ENCODE results near the gene TTLL7. TPM values are rescaled to one million over a fixed set of nuclear protein-coding genes. Genes with fewer than 3 reads are reported as not detected.

The TTLL7 gene
- total RNA-seq (35.0 TPM), polyA plus RNA-seq (ENCODE audit: insufficient read depth in 1 of 8, insufficient read length in 8 of 8, low replicate concordance in 1 of 8) (10 to 100 TPM; 14.0 to 33.2 (median 21.8) TPM)
- long read RNA-seq, donor 1, full-length matches to known transcripts, result 1 of 1 reads
- long read RNA-seq, donor 1, partial matches to known transcripts, result 0 of 1 reads
- long read RNA-seq, donor 1, other reads (novel, unspliced or antisense), result 0 of 1 reads
- long read RNA-seq, donor 2, result 0 reads
- long read RNA-seq, donor 3, full-length matches to known transcripts, result 1 of 1 reads
- long read RNA-seq, donor 3, partial matches to known transcripts, result 0 of 1 reads
- long read RNA-seq, donor 3, other reads (novel, unspliced or antisense), result 0 of 1 reads
- long read RNA-seq, donor 4, full-length matches to known transcripts, result 1 of 1 reads
- long read RNA-seq, donor 4, partial matches to known transcripts, result 0 of 1 reads
- long read RNA-seq, donor 4, other reads (novel, unspliced or antisense), result 0 of 1 reads
- long read RNA-seq, donor 5, full-length matches to known transcripts, result 1 of 1 reads
- long read RNA-seq, donor 5, partial matches to known transcripts, result 0 of 1 reads
- long read RNA-seq, donor 5, other reads (novel, unspliced or antisense), result 0 of 1 reads
- long read RNA-seq, donor 6, full-length matches to known transcripts, result 3 of 10 reads
- long read RNA-seq, donor 6, partial matches to known transcripts, result 7 of 10 reads
- long read RNA-seq, donor 6, other reads (novel, unspliced or antisense), result 0 of 10 reads
- long read RNA-seq, donor 7, result 0 reads
- long read RNA-seq, donor 8, full-length matches to known transcripts, result 1 of 1 reads
- long read RNA-seq, donor 8, partial matches to known transcripts, result 0 of 1 reads
- long read RNA-seq, donor 8, other reads (novel, unspliced or antisense), result 0 of 1 reads
- long read RNA-seq, donor 9, result 0 reads
- long read RNA-seq, donor 10, result 0 reads
- long read RNA-seq, donor 11, result 0 reads

GRCh38 chr1:83998498-83999315, at the start of gene TTLL7:
TSS of gene TTLL7 (minus strand) at chr1:83999132. CDS start at chr1:83952211, 46,921 bp downstream.
- Histone ChIP-seq H3K4me1 (ENCODE audit: control insufficient read depth, insufficient read depth, low read length) (peaks cover 13% of the 10 kb centered on the region), H3K4me3 (ENCODE audit: low read length) (peak within 1 kb of the TSS; percentile 85), H3K36me3 (ENCODE audit: control insufficient read depth, insufficient read depth, low read length) (no peaks in the 10 kb centered on the region), H3K9me3 (replicated peaks; ENCODE audit: control insufficient read depth, low read depth, low read length) (no peaks in the 10 kb centered on the region), H3K27ac (ENCODE audit: low read length) (peak within 1 kb of the TSS; percentile 95), H3K27me3 (ENCODE audit: control insufficient read depth, insufficient read depth, low read length) (peaks cover 8% of the 10 kb centered on the region)
- peak; percentile 87 for DNase-seq
- under 1% methylated on average over 63 of the region's 73 CpGs for WGBS (ENCODE audit: insufficient coverage)

GRCh38 chr1:84042461-84042860, 43.5 kb upstream of the TTLL7 start:
- no peak overlapping the region for H3K27ac ChIP-seq (ENCODE audit: low read length)
- H3K4me3 ChIP-seq (ENCODE audit: low read length), result no peak overlapping the region
- H3K4me1 ChIP-seq (ENCODE audit: control insufficient read depth, insufficient read depth, low read length), result no peaks in the 10 kb centered on the region
- no peaks in the 10 kb centered on the region for H3K9me3 ChIP-seq (replicated peaks; ENCODE audit: control insufficient read depth, low read depth, low read length)
- no peak for DNase-seq
- no peaks in the 10 kb centered on the region for H3K36me3 ChIP-seq (ENCODE audit: control insufficient read depth, insufficient read depth, low read length)
- H3K27me3 ChIP-seq (ENCODE audit: control insufficient read depth, insufficient read depth, low read length), result no peaks in the 10 kb centered on the region

GRCh38 chr1:84037758-84038611, 39.1 kb upstream of the TTLL7 start:
- Histone ChIP-seq H3K27ac (ENCODE audit: low read length) (no peak overlapping the region), H3K9me3 (replicated peaks; ENCODE audit: control insufficient read depth, low read depth, low read length) (no peaks in the 10 kb centered on the region), H3K4me1 (ENCODE audit: control insufficient read depth, insufficient read depth, low read length) (no peaks in the 10 kb centered on the region), H3K27me3 (ENCODE audit: control insufficient read depth, insufficient read depth, low read length) (no peaks in the 10 kb centered on the region), H3K36me3 (ENCODE audit: control insufficient read depth, insufficient read depth, low read length) (no peaks in the 10 kb centered on the region), H3K4me3 (ENCODE audit: low read length) (no peak overlapping the region)
- DNase-seq, result no peak
- WGBS (ENCODE audit: insufficient coverage), result 88% methylated on average over 6 of the region's 9 CpGs

- H3K36me3 ChIP-seq (ENCODE audit: control insufficient read depth, insufficient read depth, low read length), result no peaks in the 10 kb centered on the region
- no peak overlapping the region for H3K27ac ChIP-seq (ENCODE audit: low read length)
- no peaks in the 10 kb centered on the region for H3K4me1 ChIP-seq (ENCODE audit: control insufficient read depth, insufficient read depth, low read length)
- 86% methylated on average over 1 of the region's 1 CpG for WGBS (ENCODE audit: insufficient coverage)
- no peaks in the 10 kb centered on the region for H3K9me3 ChIP-seq (replicated peaks; ENCODE audit: control insufficient read depth, low read depth, low read length)
- no peak for DNase-seq
- no peaks in the 10 kb centered on the region for H3K27me3 ChIP-seq (ENCODE audit: control insufficient read depth, insufficient read depth, low read length)
- H3K4me3 ChIP-seq (ENCODE audit: low read length), result no peak overlapping the region
These were observed 32.9 kb upstream of the TTLL7 start for GRCh38 chr1:84031802-84032327.

- Histone ChIP-seq H3K4me3 (ENCODE audit: low read length) (no peak overlapping the region), H3K4me1 (ENCODE audit: control insufficient read depth, insufficient read depth, low read length) (no peaks in the 10 kb centered on the region), H3K9me3 (replicated peaks; ENCODE audit: control insufficient read depth, low read depth, low read length) (no peaks in the 10 kb centered on the region), H3K27me3 (ENCODE audit: control insufficient read depth, insufficient read depth, low read length) (no peaks in the 10 kb centered on the region), H3K27ac (ENCODE audit: low read length) (no peak overlapping the region), H3K36me3 (ENCODE audit: control insufficient read depth, insufficient read depth, low read length) (no peaks in the 10 kb centered on the region)
- DNase-seq, result no peak
- WGBS (ENCODE audit: insufficient coverage), result no CpG with 5 or more reads among the region's 2 CpGs
These were observed 28.4 kb upstream of the TTLL7 start for GRCh38 chr1:84027368-84027767.

- H3K4me1 ChIP-seq (ENCODE audit: control insufficient read depth, insufficient read depth, low read length), result no peaks in the 10 kb centered on the region
- 100% methylated on average over 2 of the region's 3 CpGs for WGBS (ENCODE audit: insufficient coverage)
- H3K27ac ChIP-seq (ENCODE audit: low read length), result no peak overlapping the region
- no peaks in the 10 kb centered on the region for H3K27me3 ChIP-seq (ENCODE audit: control insufficient read depth, insufficient read depth, low read length)
- no peak for DNase-seq
- H3K4me3 ChIP-seq (ENCODE audit: low read length), result no peak overlapping the region
- H3K36me3 ChIP-seq (ENCODE audit: control insufficient read depth, insufficient read depth, low read length), result no peaks in the 10 kb centered on the region
- no peaks in the 10 kb centered on the region for H3K9me3 ChIP-seq (replicated peaks; ENCODE audit: control insufficient read depth, low read depth, low read length)
These were observed 27.0 kb upstream of the TTLL7 start for GRCh38 chr1:84025966-84026365.

GRCh38 chr1:84021822-84022221, 22.9 kb upstream of the TTLL7 start:
- H3K27me3 ChIP-seq (ENCODE audit: control insufficient read depth, insufficient read depth, low read length), result no peaks in the 10 kb centered on the region
- H3K27ac ChIP-seq (ENCODE audit: low read length), result no peak overlapping the region
- no peak for DNase-seq
- H3K36me3 ChIP-seq (ENCODE audit: control insufficient read depth, insufficient read depth, low read length), result no peaks in the 10 kb centered on the region
- no peak overlapping the region for H3K4me3 ChIP-seq (ENCODE audit: low read length)
- H3K9me3 ChIP-seq (replicated peaks; ENCODE audit: control insufficient read depth, low read depth, low read length), result no peaks in the 10 kb centered on the region
- no peaks in the 10 kb centered on the region for H3K4me1 ChIP-seq (ENCODE audit: control insufficient read depth, insufficient read depth, low read length)
- 64% methylated on average over 3 of the region's 6 CpGs for WGBS (ENCODE audit: insufficient coverage)

GRCh38 chr1:84020151-84020550, 21.2 kb upstream of the TTLL7 start:
- Histone ChIP-seq H3K27me3 (ENCODE audit: control insufficient read depth, insufficient read depth, low read length) (no peaks in the 10 kb centered on the region), H3K27ac (ENCODE audit: low read length) (no peak overlapping the region), H3K4me1 (ENCODE audit: control insufficient read depth, insufficient read depth, low read length) (no peaks in the 10 kb centered on the region), H3K4me3 (ENCODE audit: low read length) (no peak overlapping the region), H3K36me3 (ENCODE audit: control insufficient read depth, insufficient read depth, low read length) (no peaks in the 10 kb centered on the region), H3K9me3 (replicated peaks; ENCODE audit: control insufficient read depth, low read depth, low read length) (no peaks in the 10 kb centered on the region)
- DNase-seq, result no peak
- WGBS (ENCODE audit: insufficient coverage), result 7% methylated on average over 2 of the region's 3 CpGs

- H3K27me3 ChIP-seq (ENCODE audit: control insufficient read depth, insufficient read depth, low read length), result no peaks in the 10 kb centered on the region
- WGBS (ENCODE audit: insufficient coverage), result no CpG with 5 or more reads among the region's 1 CpG
- no peaks in the 10 kb centered on the region for H3K9me3 ChIP-seq (replicated peaks; ENCODE audit: control insufficient read depth, low read depth, low read length)
- H3K27ac ChIP-seq (ENCODE audit: low read length), result no peak overlapping the region
- no peak overlapping the region for H3K4me3 ChIP-seq (ENCODE audit: low read length)
- no peak for DNase-seq
- no peaks in the 10 kb centered on the region for H3K36me3 ChIP-seq (ENCODE audit: control insufficient read depth, insufficient read depth, low read length)
- no peaks in the 10 kb centered on the region for H3K4me1 ChIP-seq (ENCODE audit: control insufficient read depth, insufficient read depth, low read length)
These were observed 20.3 kb upstream of the TTLL7 start for GRCh38 chr1:84019217-84019616.
